GM12878 (cell line): ENCODE data around the gene ITGAV. TPM values are rescaled to one million over a fixed set of nuclear protein-coding genes. Genes with fewer than 3 reads are reported as not detected.

Source experiments
- ATAC-seq: fragments of 200-7000 bp; cut with Tn5 transposase; 3 replicates; pipeline ENCODE4 v1.9.1; 2020; ENCODE audit warnings: mild to moderate bottlenecking, moderate library complexity
- BruUV-seq: library from RNA; stranded (reverse); fragments of 400-500 nt; replicated peaks from 2 replicates; lab custom pipeline; 2021; lab: Mats Ljungman, UMichigan
- CTCF ChIA-PET: fragments of 300-600 bp; sonication (Branson Sonifier 250); formaldehyde crosslinking; extraction: SDS; loops from one replicate; lab custom pipeline; 2021; ENCODE audit warnings: inconsistent platforms; lab: Yijun Ruan, JAX
- POLR2A ChIA-PET: fragments of 350-600 bp; formaldehyde crosslinking; extraction: SDS; loops from one replicate; lab custom pipeline; 2021; ENCODE audit warnings: inconsistent platforms; lab: Charles Lee
- RAD21 ChIA-PET: fragments of 300-600 bp; sonication (Branson Sonifier 250); formaldehyde crosslinking; loops from one replicate; lab custom pipeline; 2023; ENCODE audit warnings: antibody characterized with exemption; ENCODE audit not compliant: unreplicated experiment; lab: Charles Lee
- SMC1A ChIA-PET: fragments of 300-600 bp; sonication (Branson Sonifier 250); formaldehyde crosslinking; loops from one replicate; lab custom pipeline; 2023; ENCODE audit not compliant: unreplicated experiment, uncharacterized antibody; lab: Charles Lee
- DNase-seq: peaks from one replicate; pipeline ENCODE4 v3.0.0-alpha.2; 2011; ENCODE audit warnings: low read depth, low spot score
- FAIRE-seq: peaks from 3 replicates; lab custom pipeline; 2011; peaks lifted over from hg19 to GRCh38; lab: Jason Lieb, UNC
- H2AFZ ChIP-seq: 2 replicates; pipeline ENCODE4 v1.6.0; 2011; ENCODE audit warnings: low read depth, low read length, control low read depth; ENCODE audit not compliant: control insufficient read depth
- H3K27ac ChIP-seq: 2 replicates; pipeline ENCODE4 v1.5.1; 2011; ENCODE audit warnings: control low read depth; ENCODE audit not compliant: control insufficient read depth, insufficient read depth
- H3K27me3 ChIP-seq, 2 experiments: replicated peaks in 1 of 2; 2 replicates each; pipeline versions ENCODE4 v1.6.0 to v1.6.1; 2011; ENCODE audit warnings: low read length in 1 of 2; ENCODE audit not compliant: control insufficient read depth in 2 of 2, insufficient read depth in 2 of 2
- H3K36me3 ChIP-seq, 2 experiments: 2 replicates each; pipeline ENCODE4 v1.5.1; 2011; ENCODE audit warnings: low read length in 1 of 2; ENCODE audit not compliant: control insufficient read depth in 2 of 2, insufficient read depth in 2 of 2
- H3K4me1 ChIP-seq: 2 replicates; pipeline ENCODE4 v1.6.1; 2011; ENCODE audit warnings: mild to moderate bottlenecking, low read length, moderate library complexity, mixed read lengths; ENCODE audit not compliant: control insufficient read depth, insufficient read depth
- H3K4me2 ChIP-seq: 2 replicates; pipeline ENCODE4 v1.6.0; 2011; ENCODE audit warnings: control low read depth; ENCODE audit not compliant: control insufficient read depth, insufficient read depth
- H3K4me3 ChIP-seq: fragments of 200-600 bp; sonication (generic); 2 replicates; pipeline ENCODE4 v1.5.1; 2016
- H3K79me2 ChIP-seq: 2 replicates; pipeline ENCODE4 v1.6.0; 2011; ENCODE audit warnings: low read length; ENCODE audit not compliant: control insufficient read depth, insufficient read depth
- H3K9ac ChIP-seq: 2 replicates; pipeline ENCODE4 v1.8.0; 2011; ENCODE audit warnings: low read length, control low read depth, mixed read lengths; ENCODE audit not compliant: control insufficient read depth, insufficient read depth
- H3K9me3 ChIP-seq: replicated peaks from 3 replicates; pipeline ENCODE4 v1.5.1; 2011; ENCODE audit warnings: mild to moderate bottlenecking, low read length; ENCODE audit not compliant: control insufficient read depth, insufficient read depth
- H4K20me1 ChIP-seq: 2 replicates; pipeline ENCODE4 v1.6.0; 2011; ENCODE audit not compliant: control insufficient read depth, insufficient read depth
- BHLHE40 ChIP-seq, 2 experiments: fragments of 450-650 bp in 1 of 2; IDR thresholded peaks; 2 replicates each; pipeline ENCODE4 v1.6.1; 2011 to 2017; ENCODE audit warnings: low read depth in 2 of 2, borderline replicate concordance in 1 of 2, improper control_type of control experiment in 1 of 2, low read length in 1 of 2, mild to moderate bottlenecking in 1 of 2
- CHD1 ChIP-seq: IDR thresholded peaks from 2 replicates; pipeline ENCODE4 v1.6.1; 2012; ENCODE audit warnings: low read depth, low read length, improper control_type of control experiment
- CHD2 ChIP-seq: IDR thresholded peaks from 2 replicates; pipeline ENCODE4 v1.6.1; 2011; ENCODE audit warnings: low read depth, low read length, improper control_type of control experiment, borderline replicate concordance
- DPF2 ChIP-seq: fragments of 450-650 bp; IDR thresholded peaks from 2 replicates; pipeline ENCODE4 v1.6.1; 2017; ENCODE audit warnings: mild to moderate bottlenecking
- ESRRA ChIP-seq: IDR thresholded peaks from 2 replicates; pipeline ENCODE4 v1.6.1; 2012; ENCODE audit warnings: mild to moderate bottlenecking, low read length, improper control_type of control experiment
- HCFC1 ChIP-seq: fragments of 150-350 bp; IDR thresholded peaks from 2 replicates; pipeline ENCODE4 v1.6.1; 2014; ENCODE audit warnings: low read length
- IKZF1 ChIP-seq: fragments of 450-650 bp; conservative IDR thresholded peaks from 2 replicates; pipeline ENCODE4 v1.6.1; 2017; ENCODE audit warnings: antibody characterized with exemption, mild to moderate bottlenecking
- KDM1A ChIP-seq: fragments of 200-600 bp; sonication (generic); IDR thresholded peaks from 2 replicates; pipeline ENCODE4 v1.6.1; 2016; ENCODE audit warnings: borderline replicate concordance
- MYB ChIP-seq: fragments of 150-350 bp; IDR thresholded peaks from 2 replicates; pipeline ENCODE4 v1.6.1; 2014; ENCODE audit warnings: mild to moderate bottlenecking, low read depth, low read length, borderline replicate concordance
- NR2C2 ChIP-seq: IDR thresholded peaks from 2 replicates; pipeline ENCODE4 v1.6.1; 2011; ENCODE audit warnings: borderline replicate concordance, low read depth; ENCODE audit not compliant: control insufficient read depth, insufficient read length
- PML ChIP-seq: IDR thresholded peaks from 2 replicates; pipeline ENCODE4 v1.6.1; 2012; ENCODE audit warnings: low read length, inconsistent platforms
- POLR2AphosphoS2 ChIP-seq: IDR thresholded peaks from 2 replicates; pipeline ENCODE4 v1.6.1; 2011; ENCODE audit warnings: low read depth, mild to moderate bottlenecking, low read length, improper control_type of control experiment, moderate library complexity
- RFX5 ChIP-seq: IDR thresholded peaks from 2 replicates; pipeline ENCODE4 v1.6.1; 2011; ENCODE audit warnings: low read depth, low read length, improper control_type of control experiment
- SMAD1 ChIP-seq: fragments of 450-650 bp; IDR thresholded peaks from 2 replicates; pipeline ENCODE4 v1.6.1; 2018; ENCODE audit warnings: mild to moderate bottlenecking, low read depth; ENCODE audit not compliant: partially characterized antibody
- STAT3 ChIP-seq: IDR thresholded peaks from 2 replicates; pipeline ENCODE4 v1.6.1; 2011; ENCODE audit warnings: low read depth, low read length, improper control_type of control experiment
- ZNF622 ChIP-seq: fragments of 450-650 bp; IDR thresholded peaks from 2 replicates; pipeline ENCODE4 v1.6.1; 2017; ENCODE audit warnings: mild to moderate bottlenecking, inconsistent platforms
- in situ Hi-C: fragments of 300-500 bp; cut with MboI; formaldehyde crosslinking; loops from 9 replicates; pipeline ENCODE4 v1.14.3; 2018; ENCODE audit warnings: mixed read lengths
- intact Hi-C: fragments of 100-400 bp; cut with micrococcal nuclease; formaldehyde crosslinking; loops from one replicate; pipeline ENCODE4 v1.14.2; 2022; ENCODE audit not compliant: unreplicated experiment
- polyA plus RNA-seq, 11 experiments: library from polyadenylated mRNA; depleted of rRNA in 4 of 11; unstranded in 6 of 11; stranded (reverse) in 5 of 11; fragments of >200 nt; fragmentation: Nextera tagmentation in 4 of 11; fragmentation: Illumina TruSeq in 1 of 11; extraction: Ambion mirVana in 4 of 11; extraction: Trizol in 1 of 11; gene quantifications; 1 replicate in 1 of 11; 2 replicates in 10 of 11; pipeline versions ENCODE4 v1.2.1 to v1.2.3, GENCODE V29; 2011 to 2016; ENCODE audit warnings: inconsistent platforms in 2 of 11, missing spikeins in 2 of 11, low read depth in 1 of 11
- total RNA-seq, 4 experiments: library from RNA; depleted of rRNA in 3 of 4; stranded (reverse); fragments of >200 nt in 3 of 4; fragmentation: Illumina TruSeq in 1 of 4; extraction: Trizol in 1 of 4; gene quantifications; 2 replicates each; pipeline versions ENCODE4 v1.2.1 to v1.2.3, GENCODE V29; 2013 to 2021
- TF ChIP-seq, protein P1 (sequence below): IDR thresholded peaks from 2 replicates; pipeline ENCODE4 v1.6.1; 2012; ENCODE audit warnings: low read depth, low read length, improper control_type of control experiment
- TF ChIP-seq, protein P2 (sequence below): fragments of 450-650 bp; formaldehyde crosslinking; IDR thresholded peaks from 2 replicates; pipeline ENCODE4 v1.5.0; 2022; ENCODE audit warnings: mild to moderate bottlenecking, missing genetic modification characterization

ITGAV gene
- total and polyA plus RNA-seq, 10 of the 15 experiments (the other 5 are each of a cell fraction or from before 2014, with no cell fraction given): 2.1 to 10.8 (median 6.1) TPM

DNA sequence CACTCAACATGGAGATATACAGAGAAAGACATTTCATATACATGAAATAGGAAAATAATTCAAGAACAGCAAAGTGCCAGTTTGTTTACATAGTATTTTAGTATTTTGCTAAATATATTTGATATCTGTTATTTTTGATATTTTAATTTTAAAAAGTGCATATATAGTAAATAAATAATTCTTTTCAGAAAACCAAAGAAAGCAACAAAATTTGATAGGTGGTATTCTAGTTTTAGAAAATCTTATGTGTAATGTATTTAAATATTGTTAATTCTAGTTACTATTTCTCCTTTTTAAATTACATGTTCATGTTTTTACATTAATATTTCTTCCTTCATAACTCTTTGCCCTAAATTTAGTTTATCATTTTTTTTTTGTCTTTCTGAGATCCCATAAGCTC, 69.5 kb downstream of the ITGAV start:
- CTCF ChIA-PET: no interaction called here
- no peaks in the 10 kb centered on the region for H4K20me1 ChIP-seq
- no peak overlapping the region for H2AFZ ChIP-seq
- FAIRE-seq: no peak
- in situ Hi-C loops: no loop called here
- no peaks in the 10 kb centered on the region for H3K79me2 ChIP-seq
- H3K9ac ChIP-seq: no peak overlapping the region
- no peaks in the 10 kb centered on the region for H3K4me1 ChIP-seq
- ATAC-seq: no peak
- intact Hi-C loops: no loop called here
- SMC1A ChIA-PET: no interaction called here
- POLR2A ChIA-PET: no interaction called here
- H3K27ac ChIP-seq: no peak overlapping the region
- no peaks in the 10 kb centered on the region for H3K9me3 ChIP-seq
- no peak overlapping the region for H3K4me2 ChIP-seq
- no TSS peak for BruUV-seq
- DNase-seq: no peak
- no peaks in the 10 kb centered on the region for H3K27me3 ChIP-seq
- H3K4me3 ChIP-seq: no peak overlapping the region
- RAD21 ChIA-PET: no interaction called here
- TF ChIP-seq ESRRA (no peak), KDM1A (no peak), BHLHE40 (IDR thresholded peaks at IDR 0.05; ENCODE audit: borderline replicate concordance in 1 of 2, low read depth in 2 of 2, low read length in 1 of 2) (no peak), DPF2 (no peak), CHD2 (no peak), MYB (no peak), STAT3 (no peak), POLR2AphosphoS2 (no peak), NR2C2 (no peak), IKZF1 (no peak), RFX5 (no peak), CHD1 (no peak), PML (no peak), ZNF622 (no peak), HCFC1 (no peak), SMAD1 (no peak)
- TF ChIP-seq, protein P1, sequence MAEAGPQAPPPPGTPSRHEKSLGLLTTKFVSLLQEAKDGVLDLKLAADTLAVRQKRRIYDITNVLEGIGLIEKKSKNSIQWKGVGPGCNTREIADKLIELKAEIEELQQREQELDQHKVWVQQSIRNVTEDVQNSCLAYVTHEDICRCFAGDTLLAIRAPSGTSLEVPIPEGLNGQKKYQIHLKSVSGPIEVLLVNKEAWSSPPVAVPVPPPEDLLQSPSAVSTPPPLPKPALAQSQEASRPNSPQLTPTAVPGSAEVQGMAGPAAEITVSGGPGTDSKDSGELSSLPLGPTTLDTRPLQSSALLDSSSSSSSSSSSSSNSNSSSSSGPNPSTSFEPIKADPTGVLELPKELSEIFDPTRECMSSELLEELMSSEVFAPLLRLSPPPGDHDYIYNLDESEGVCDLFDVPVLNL: no peak
- TF ChIP-seq, protein P2, sequence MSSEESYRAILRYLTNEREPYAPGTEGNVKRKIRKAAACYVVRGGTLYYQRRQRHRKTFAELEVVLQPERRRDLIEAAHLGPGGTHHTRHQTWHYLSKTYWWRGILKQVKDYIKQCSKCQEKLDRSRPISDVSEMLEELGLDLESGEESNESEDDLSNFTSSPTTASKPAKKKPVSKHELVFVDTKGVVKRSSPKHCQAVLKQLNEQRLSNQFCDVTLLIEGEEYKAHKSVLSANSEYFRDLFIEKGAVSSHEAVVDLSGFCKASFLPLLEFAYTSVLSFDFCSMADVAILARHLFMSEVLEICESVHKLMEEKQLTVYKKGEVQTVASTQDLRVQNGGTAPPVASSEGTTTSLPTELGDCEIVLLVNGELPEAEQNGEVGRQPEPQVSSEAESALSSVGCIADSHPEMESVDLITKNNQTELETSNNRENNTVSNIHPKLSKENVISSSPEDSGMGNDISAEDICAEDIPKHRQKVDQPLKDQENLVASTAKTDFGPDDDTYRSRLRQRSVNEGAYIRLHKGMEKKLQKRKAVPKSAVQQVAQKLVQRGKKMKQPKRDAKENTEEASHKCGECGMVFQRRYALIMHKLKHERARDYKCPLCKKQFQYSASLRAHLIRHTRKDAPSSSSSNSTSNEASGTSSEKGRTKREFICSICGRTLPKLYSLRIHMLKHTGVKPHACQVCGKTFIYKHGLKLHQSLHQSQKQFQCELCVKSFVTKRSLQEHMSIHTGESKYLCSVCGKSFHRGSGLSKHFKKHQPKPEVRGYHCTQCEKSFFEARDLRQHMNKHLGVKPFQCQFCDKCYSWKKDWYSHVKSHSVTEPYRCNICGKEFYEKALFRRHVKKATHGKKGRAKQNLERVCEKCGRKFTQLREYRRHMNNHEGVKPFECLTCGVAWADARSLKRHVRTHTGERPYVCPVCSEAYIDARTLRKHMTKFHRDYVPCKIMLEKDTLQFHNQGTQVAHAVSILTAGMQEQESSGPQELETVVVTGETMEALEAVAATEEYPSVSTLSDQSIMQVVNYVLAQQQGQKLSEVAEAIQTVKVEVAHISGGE (CRISPR knock-in tag): no peak
- H3K36me3 ChIP-seq: peaks cover 0 to 1% of the 10 kb centered on the region in 2 experiments; a peak in 1 of 4 replicates
